ENCODE data around the gene MSTN. TPM values are rescaled to one million over a fixed set of nuclear protein-coding genes. Genes with fewer than 3 reads are reported as not detected.

Gene MSTN
- total RNA-seq (1 to 10 TPM in 2 of 9 donors, under 1 TPM in 6, not detected in 1; 0.14 to 3.8 (median 0.36) TPM), polyA plus RNA-seq (1 to 10 TPM in 1 of 3 donors, under 1 TPM in 2; 0.57 to 1.7 (median 0.97) TPM)
- long read RNA-seq, donor 1, result 0 reads
- long read RNA-seq, donor 2, result 0 reads
- long read RNA-seq, donor 3, result 0 reads
- long read RNA-seq, donor 4, result 0 reads
- long read RNA-seq, donor 5, result 0 reads
- long read RNA-seq, donor 6, partial matches to known transcripts, result 0 of 1 reads
- long read RNA-seq, donor 6, other reads (novel, unspliced or antisense), result 0 of 1 reads
- long read RNA-seq, donor 7, partial matches to known transcripts, result 0 of 1 reads
- long read RNA-seq, donor 7, other reads (novel, unspliced or antisense), result 0 of 1 reads
- long read RNA-seq, donor 8, partial matches to known transcripts, result 0 of 1 reads
- long read RNA-seq, donor 8, other reads (novel, unspliced or antisense), result 0 of 1 reads
- long read RNA-seq, donor 9, partial matches to known transcripts, result 0 of 1 reads
- long read RNA-seq, donor 9, other reads (novel, unspliced or antisense), result 0 of 1 reads
- long read RNA-seq, donor 10, result 0 reads

GRCh38 chr2:190062601-190063000, at the start of gene MSTN:
TSS of gene MSTN (minus strand) at chr2:190062729. CDS start at chr2:190062596, 133 bp downstream.
- DNase-seq, result no peak
- H3K27me3 ChIP-seq, result no peaks in the 10 kb centered on the region
- intact Hi-C loops (cut with DNase I), result no loop called here
- WGBS, 4 donors, result 60 to 66% (median 63%) methylated on average over 2 of the region's 2 CpGs
- no peaks in the 10 kb centered on the region for H3K36me3 ChIP-seq (replicated peaks in 1 of 2)
- H3K4me3 ChIP-seq, result no peak within 1 kb of the TSS
- no peak within 1 kb of the TSS for H3K27ac ChIP-seq
- TF ChIP-seq CTCF (IDR thresholded peaks at IDR 0.05) (no peak), POLR2A (IDR thresholded peaks at IDR 0.05) (no peak)
- no peaks in the 10 kb centered on the region for H3K4me1 ChIP-seq (replicated peaks in 1 of 2)
- no peaks in the 10 kb centered on the region for H3K9me3 ChIP-seq (replicated peaks in 1 of 3)

- Histone ChIP-seq H3K9me3 (replicated peaks in 1 of 3) (peaks cover 0 to 4% (median 0%) of the 10 kb centered on the region in 3 donors), H3K4me3 (no peak overlapping the region), H3K4me1 (replicated peaks in 1 of 2) (no peaks in the 10 kb centered on the region), H3K27ac (no peak overlapping the region), H3K27me3 (no peaks in the 10 kb centered on the region), H3K36me3 (replicated peaks in 1 of 2) (no peaks in the 10 kb centered on the region)
- intact Hi-C loops (cut with DNase I), result no loop called here
- DNase-seq, result no peak
- no peak for TF ChIP-seq POLR2A (IDR thresholded peaks at IDR 0.05)
- 77 to 92% (median 82%) methylated on average over 1 of the region's 1 CpG for WGBS, 4 donors
These were observed 48.6 kb upstream of the MSTN start for GRCh38 chr2:190111166-190111565.

GRCh38 chr2:190110699-190111098, 48.2 kb upstream of the MSTN start:
- DNase-seq, result no peak
- peaks cover 0 to 4% (median 0%) of the 10 kb centered on the region in 3 donors for H3K9me3 ChIP-seq (replicated peaks in 1 of 3)
- no peaks in the 10 kb centered on the region for H3K36me3 ChIP-seq (replicated peaks in 1 of 2)
- intact Hi-C loops (cut with DNase I), result no loop called here
- no peak overlapping the region for H3K27ac ChIP-seq
- no peak for TF ChIP-seq CTCF (IDR thresholded peaks at IDR 0.05)
- no peak for TF ChIP-seq POLR2A (IDR thresholded peaks at IDR 0.05)
- no peak overlapping the region for H3K4me3 ChIP-seq
- H3K4me1 ChIP-seq (replicated peaks in 1 of 2), result no peaks in the 10 kb centered on the region
- H3K27me3 ChIP-seq, result no peaks in the 10 kb centered on the region
- WGBS, 4 donors, result 94 to 98% (median 95%) methylated on average over 7 of the region's 7 CpGs

GRCh38 chr2:190110131-190110530, 47.6 kb upstream of the MSTN start:
- no peaks in the 10 kb centered on the region for H3K4me1 ChIP-seq (replicated peaks in 1 of 2)
- intact Hi-C loops (cut with DNase I), result no loop called here
- DNase-seq, result no peak
- no peaks in the 10 kb centered on the region for H3K36me3 ChIP-seq (replicated peaks in 1 of 2)
- H3K27ac ChIP-seq, result no peak overlapping the region
- no peaks in the 10 kb centered on the region for H3K27me3 ChIP-seq
- peaks cover 0 to 4% (median 0%) of the 10 kb centered on the region in 3 donors for H3K9me3 ChIP-seq (replicated peaks in 1 of 3)
- 88 to 93% (median 89%) methylated on average over 2 of the region's 2 CpGs for WGBS, 4 donors
- TF ChIP-seq CTCF (IDR thresholded peaks at IDR 0.05) (no peak), POLR2A (IDR thresholded peaks at IDR 0.05) (no peak)
- no peak overlapping the region for H3K4me3 ChIP-seq

All from adrenal gland (tissue), 19 donors.